ENCODE measurements around the gene ATOSB.

- TF ChIP-seq POLR2A (IDR thresholded peaks at IDR 0.05) (no peak), CTCF (IDR thresholded peaks at IDR 0.05) (no peak)
These were observed 42.4 kb downstream of the ATOSB start for GRCh38 chr9:35073279-35073612.

Measured in lower leg skin (tissue), 3 donors.